Heart left ventricle (tissue), 13 donors: ENCODE measurements around the gene LRRC46.

ENCODE experiments used
- POLR2A ChIP-seq, 2 donors: fragments of 450-650 bp; IDR thresholded peaks; one replicate each; pipeline ENCODE4 v1.6.1; 2017; ENCODE audit warnings: antibody characterized with exemption in 2 of 2, mild to moderate bottlenecking in 2 of 2, moderate library complexity in 2 of 2
- TF ChIP-seq, protein P1 (sequence below), 12 donors: fragments of 200-600 bp; sonication (generic) in 4 of 12; IDR thresholded peaks; one replicate each; pipeline versions ENCODE4 v1.5.0 to v1.8.0; 2018 to 2022; ENCODE audit warnings: antibody characterized with exemption in 12 of 12, mild to moderate bottlenecking in 5 of 12
- donor health status: ischemic (EF 13 %, LVEDD 7.1; RV severe dilation, severe dysfunction).
- donor health status: DM: no; HTN: yes; CAD: no.
- donor health status: DM: no; HTN: no; CAD: no.
- donor health status: ischemic (EF 25% LVEDD 6.9; RV normal size, moderate dysfunction).
- donor health status: ischemic (EF 25% LVEDD 5.7; RV mildly dilated, moderate dysfunction).
- donor health status: ischemic (EF 35%, LVEDD 5.7; RV mildly dilated, moderate dysfunction).
- donor health status: nonischemic (EF 11% LVEDD 7.7; RV severe dilation, severe dysfunction).
- donor health status: DM: yes; HTN: yes; CAD: no.
- donor health status: PGD.
- donor health status: ischemic (EF 29% LVEDD 5.4; RV normal size, mild dysfunction).
- donor health status: nonischemic (EF 23%, LVEDD 6.1; RV moderate dilation, normal function).

DNA sequence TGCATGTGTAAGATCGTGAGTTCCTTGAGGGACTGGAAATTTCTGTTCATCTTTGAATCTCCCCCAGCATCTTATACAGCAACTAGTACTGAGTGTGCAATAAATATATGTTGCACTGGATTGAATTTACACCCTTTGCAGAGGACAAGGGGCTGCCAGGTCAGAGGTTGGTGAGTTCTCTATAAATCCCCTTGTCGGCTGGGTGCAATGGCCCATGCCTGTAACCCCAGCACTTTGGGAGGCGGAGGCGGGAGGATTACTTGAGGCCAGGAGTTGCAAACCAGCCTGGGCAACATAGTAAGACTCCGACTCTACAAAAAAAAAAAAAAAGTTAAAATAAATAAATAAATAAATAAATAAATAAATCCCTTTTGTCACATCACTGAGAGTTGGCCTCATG lies 28.9 kb downstream of the LRRC46 start:
- TF ChIP-seq, protein P1, sequence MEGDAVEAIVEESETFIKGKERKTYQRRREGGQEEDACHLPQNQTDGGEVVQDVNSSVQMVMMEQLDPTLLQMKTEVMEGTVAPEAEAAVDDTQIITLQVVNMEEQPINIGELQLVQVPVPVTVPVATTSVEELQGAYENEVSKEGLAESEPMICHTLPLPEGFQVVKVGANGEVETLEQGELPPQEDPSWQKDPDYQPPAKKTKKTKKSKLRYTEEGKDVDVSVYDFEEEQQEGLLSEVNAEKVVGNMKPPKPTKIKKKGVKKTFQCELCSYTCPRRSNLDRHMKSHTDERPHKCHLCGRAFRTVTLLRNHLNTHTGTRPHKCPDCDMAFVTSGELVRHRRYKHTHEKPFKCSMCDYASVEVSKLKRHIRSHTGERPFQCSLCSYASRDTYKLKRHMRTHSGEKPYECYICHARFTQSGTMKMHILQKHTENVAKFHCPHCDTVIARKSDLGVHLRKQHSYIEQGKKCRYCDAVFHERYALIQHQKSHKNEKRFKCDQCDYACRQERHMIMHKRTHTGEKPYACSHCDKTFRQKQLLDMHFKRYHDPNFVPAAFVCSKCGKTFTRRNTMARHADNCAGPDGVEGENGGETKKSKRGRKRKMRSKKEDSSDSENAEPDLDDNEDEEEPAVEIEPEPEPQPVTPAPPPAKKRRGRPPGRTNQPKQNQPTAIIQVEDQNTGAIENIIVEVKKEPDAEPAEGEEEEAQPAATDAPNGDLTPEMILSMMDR (IDR thresholded peaks at IDR 0.05): no peak
- TF ChIP-seq POLR2A (IDR thresholded peaks at IDR 0.05): no peak
